ENCODE data around the gene USP13. TPM values are rescaled to one million over a fixed set of nuclear protein-coding genes. Genes with fewer than 3 reads are reported as not detected.

The USP13 gene
- total RNA-seq, 5 donors from 2014 or later (not counting 1 experiment from before 2014, with no cell fraction given) = 6.2 to 7.9 (median 7.0) TPM

DNA sequence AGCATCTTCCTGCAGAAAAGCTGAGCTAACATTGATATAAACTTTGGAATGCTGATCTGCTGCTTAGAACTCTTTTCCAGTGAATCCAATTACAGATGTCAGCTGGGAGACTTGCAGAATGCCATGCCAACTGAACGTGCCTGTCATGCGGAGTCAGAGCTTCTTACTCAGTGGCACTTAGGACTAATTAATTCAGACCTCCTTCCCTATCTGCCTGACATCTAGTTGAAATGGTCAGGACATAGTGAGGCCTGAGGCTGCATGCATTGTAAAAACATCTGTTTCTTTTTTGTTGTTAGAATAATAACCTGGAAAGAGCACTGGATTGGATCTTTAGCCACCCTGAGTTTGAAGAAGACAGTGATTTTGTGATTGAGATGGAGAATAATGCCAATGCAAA lies 112.6 kb downstream of the USP13 start:
- Mint-ChIP-seq H3K9me3 (no peaks in the 10 kb centered on the region), H3K4me3 (no peak overlapping the region), H3K27ac (no peak overlapping the region), H3K36me3 (peaks cover 70% of the 10 kb centered on the region), H3K4me1 (peaks cover 0 to 3% (median 0%) of the 10 kb centered on the region in 3 donors), H3K27me3 (no peaks in the 10 kb centered on the region)
- POLR2A ChIA-PET = no interaction called here
- H3K27ac ChIP-seq (ENCODE audit: low read length) = no peak overlapping the region
- no peaks in the 10 kb centered on the region for H3K27me3 ChIP-seq (replicated peaks in 1 of 2; ENCODE audit: control insufficient read depth in 2 of 2, extremely low read depth in 1 of 2, insufficient read depth in 2 of 2, low read length in 1 of 2)
- no peak overlapping the region for H3K4me3 ChIP-seq (ENCODE audit: control insufficient read depth in 1 of 2, extremely low read depth in 1 of 2, low read length in 1 of 2)
- CTCF ChIA-PET = no interaction called here
- WGBS (ENCODE audit: insufficient coverage) = no CpG with 5 or more reads among the region's 2 CpGs
- peaks cover 2 to 15% of the 10 kb centered on the region in 2 donors for H3K36me3 ChIP-seq (ENCODE audit: control insufficient read depth in 2 of 2, extremely low read depth in 1 of 2, insufficient read depth in 1 of 2, low read length in 1 of 2)
- H3K9me3 ChIP-seq = no peaks in the 10 kb centered on the region
- peaks cover 0 to 2% of the 10 kb centered on the region in 2 experiments for H3K4me1 ChIP-seq (ENCODE audit: control insufficient read depth in 1 of 2, extremely low read depth in 1 of 2, insufficient read depth in 2 of 2, low read length in 2 of 2)
- ATAC-seq (replicated peaks in 1 of 4) (no peak), DNase-seq (no peak)

DNA sequence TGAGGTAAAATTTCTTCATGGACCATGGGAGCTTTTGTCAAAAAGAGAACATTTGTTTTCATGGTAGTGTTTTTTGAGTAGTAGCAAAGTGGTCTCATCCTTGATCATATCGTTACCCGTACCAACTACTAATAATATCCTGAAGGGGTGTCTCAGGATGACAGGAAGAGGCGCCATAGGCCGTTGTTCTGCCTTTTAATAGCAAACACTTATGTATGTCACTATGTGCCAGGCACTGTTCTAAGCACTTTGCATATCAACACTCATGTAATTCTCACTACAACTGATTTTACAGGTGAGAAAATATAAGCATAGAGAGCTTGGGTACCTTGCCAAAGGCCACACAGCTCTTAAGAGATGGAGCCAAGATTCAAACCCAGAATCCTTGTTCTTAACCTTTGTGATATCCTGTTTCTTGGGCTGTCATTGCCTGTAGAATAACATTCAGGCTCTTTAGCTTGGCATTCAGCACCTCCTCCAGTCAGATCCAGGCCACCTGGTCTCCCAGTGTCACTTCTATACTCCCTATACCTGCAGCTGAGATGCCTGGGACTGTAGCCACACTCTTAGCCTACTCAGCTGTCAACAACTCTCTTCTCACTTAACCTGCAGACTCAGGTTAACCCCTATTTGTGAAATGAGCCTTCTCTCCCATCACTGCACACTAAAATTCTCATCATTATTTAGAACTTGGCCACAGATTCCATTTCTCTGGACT lies 113.7 kb downstream of the USP13 start:
- H3K36me3 ChIP-seq (ENCODE audit: control insufficient read depth in 2 of 2, extremely low read depth in 1 of 2, insufficient read depth in 1 of 2, low read length in 1 of 2) = peaks cover 0 to 8% of the 10 kb centered on the region in 2 donors
- H3K27me3 Mint-ChIP-seq = no peaks in the 10 kb centered on the region
- DNase-seq = no peak
- ATAC-seq (replicated peaks in 1 of 4) = no peak
- H3K27me3 ChIP-seq (replicated peaks in 1 of 2; ENCODE audit: control insufficient read depth in 2 of 2, extremely low read depth in 1 of 2, insufficient read depth in 2 of 2, low read length in 1 of 2) = no peaks in the 10 kb centered on the region
- peaks cover 68% of the 10 kb centered on the region for H3K36me3 Mint-ChIP-seq
- H3K4me3 ChIP-seq (ENCODE audit: control insufficient read depth in 1 of 2, extremely low read depth in 1 of 2, low read length in 1 of 2) = no peak overlapping the region
- H3K27ac ChIP-seq (ENCODE audit: low read length) = no peak overlapping the region
- no peak overlapping the region for H3K27ac Mint-ChIP-seq
- H3K9me3 ChIP-seq = no peaks in the 10 kb centered on the region
- peaks cover 0 to 3% (median 0%) of the 10 kb centered on the region in 3 donors for H3K4me1 Mint-ChIP-seq
- ChIA-PET POLR2A (no interaction called here), CTCF (interaction anchor here in 1 of 2 donors (0.6 kb wide), 1 partner anchor 29 kb away, joined by 3 read pairs; no protein-coding TSS in a partner anchor)
- no peaks in the 10 kb centered on the region for H3K9me3 Mint-ChIP-seq
- no peak overlapping the region for H3K4me3 Mint-ChIP-seq
- H3K4me1 ChIP-seq (ENCODE audit: control insufficient read depth in 1 of 2, extremely low read depth in 1 of 2, insufficient read depth in 2 of 2, low read length in 2 of 2) = peaks cover 0 to 2% of the 10 kb centered on the region in 2 experiments
- 100% methylated on average over 4 of the region's 4 CpGs for WGBS (ENCODE audit: insufficient coverage)

- no peak for ATAC-seq (replicated peaks in 1 of 4)
- H3K4me3 ChIP-seq (ENCODE audit: control insufficient read depth in 1 of 2, extremely low read depth in 1 of 2, low read length in 1 of 2) = no peak overlapping the region
- no peaks in the 10 kb centered on the region for H3K27me3 ChIP-seq (replicated peaks in 1 of 2; ENCODE audit: control insufficient read depth in 2 of 2, extremely low read depth in 1 of 2, insufficient read depth in 2 of 2, low read length in 1 of 2)
- peaks cover 0 to 3% (median 0%) of the 10 kb centered on the region in 3 donors for H3K4me1 Mint-ChIP-seq
- ChIA-PET CTCF (no interaction called here), POLR2A (no interaction called here)
- H3K27ac Mint-ChIP-seq = no peak overlapping the region
- no peaks in the 10 kb centered on the region for H3K9me3 ChIP-seq
- no peak overlapping the region for H3K4me3 Mint-ChIP-seq
- H3K27ac ChIP-seq (ENCODE audit: low read length) = no peak overlapping the region
- peaks cover 0 to 2% of the 10 kb centered on the region in 2 experiments for H3K4me1 ChIP-seq (ENCODE audit: control insufficient read depth in 1 of 2, extremely low read depth in 1 of 2, insufficient read depth in 2 of 2, low read length in 2 of 2)
- H3K9me3 Mint-ChIP-seq = no peaks in the 10 kb centered on the region
- 86% methylated on average over 1 of the region's 3 CpGs for WGBS (ENCODE audit: insufficient coverage)
- DNase-seq = no peak
- no peaks in the 10 kb centered on the region for H3K27me3 Mint-ChIP-seq
- H3K36me3 Mint-ChIP-seq = peaks cover 69% of the 10 kb centered on the region
- peaks cover 0 to 8% of the 10 kb centered on the region in 2 donors for H3K36me3 ChIP-seq (ENCODE audit: control insufficient read depth in 2 of 2, extremely low read depth in 1 of 2, insufficient read depth in 1 of 2, low read length in 1 of 2)
Measured at GRCh38 chr3:179768080-179768479, 115.2 kb downstream of the USP13 start.

DNA sequence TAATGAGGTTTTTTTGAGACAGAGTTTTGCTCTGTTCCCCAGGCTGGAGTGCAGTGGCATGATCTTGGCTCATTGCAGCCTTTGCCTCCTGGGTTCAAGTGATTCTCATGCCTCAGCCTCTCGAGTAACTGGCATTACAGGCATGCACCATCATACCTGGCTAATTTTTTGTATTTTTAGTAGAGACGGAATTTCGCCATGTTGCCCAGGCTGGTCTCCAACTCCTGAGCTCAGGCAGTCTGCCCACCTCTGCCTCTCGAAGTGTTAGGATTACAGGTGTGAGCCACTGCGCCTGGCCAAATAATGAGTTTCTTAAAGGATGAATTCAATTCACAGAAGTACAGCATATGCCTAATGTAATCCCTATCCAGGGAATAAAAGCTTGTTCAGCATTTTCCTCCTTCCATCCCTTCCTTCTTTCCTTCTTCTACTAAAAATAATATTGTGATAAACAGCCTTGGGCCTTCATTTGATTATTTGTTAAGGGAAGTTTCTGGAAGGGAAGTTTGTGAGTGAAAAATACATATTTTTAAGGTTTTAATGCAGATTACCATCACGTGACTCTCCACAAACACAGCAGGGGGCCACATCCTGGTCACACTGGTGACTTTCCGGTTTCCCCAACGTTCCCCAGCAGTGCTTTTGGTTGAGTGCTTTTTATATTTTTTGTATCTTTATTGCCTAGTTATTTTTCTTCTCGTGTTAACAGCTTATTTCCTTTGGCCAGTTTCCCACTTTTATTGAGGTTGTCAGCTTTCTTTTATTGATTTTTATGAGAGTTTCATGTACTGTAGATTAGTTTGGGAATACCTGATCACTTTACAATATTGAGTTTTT lies 116.8 kb downstream of the USP13 start:
- Histone ChIP-seq H3K36me3 (ENCODE audit: control insufficient read depth in 2 of 2, extremely low read depth in 1 of 2, insufficient read depth in 1 of 2, low read length in 1 of 2) (peaks cover 0 to 13% of the 10 kb centered on the region in 2 donors), H3K27ac (ENCODE audit: low read length) (no peak overlapping the region), H3K4me3 (ENCODE audit: control insufficient read depth in 1 of 2, extremely low read depth in 1 of 2, low read length in 1 of 2) (no peak overlapping the region), H3K4me1 (ENCODE audit: control insufficient read depth in 1 of 2, extremely low read depth in 1 of 2, insufficient read depth in 2 of 2, low read length in 2 of 2) (peaks cover 0 to 2% of the 10 kb centered on the region in 2 experiments), H3K27me3 (replicated peaks in 1 of 2; ENCODE audit: control insufficient read depth in 2 of 2, extremely low read depth in 1 of 2, insufficient read depth in 2 of 2, low read length in 1 of 2) (no peaks in the 10 kb centered on the region), H3K9me3 (no peaks in the 10 kb centered on the region)
- Mint-ChIP-seq H3K4me1 (peaks cover 0 to 3% (median 0%) of the 10 kb centered on the region in 3 donors), H3K27me3 (no peaks in the 10 kb centered on the region), H3K27ac (no peak overlapping the region), H3K36me3 (peaks cover 75% of the 10 kb centered on the region), H3K4me3 (no peak overlapping the region), H3K9me3 (peaks cover 0 to 2% (median 0%) of the 10 kb centered on the region in 3 donors)
- no CpG with 5 or more reads among the region's 9 CpGs for WGBS (ENCODE audit: insufficient coverage)
- DNase-seq = no peak
- ChIA-PET CTCF (no interaction called here), POLR2A (no interaction called here)
- ATAC-seq (replicated peaks in 1 of 4) = no peak

- peaks cover 0 to 2% of the 10 kb centered on the region in 2 experiments for H3K4me1 ChIP-seq (ENCODE audit: control insufficient read depth in 1 of 2, extremely low read depth in 1 of 2, insufficient read depth in 2 of 2, low read length in 2 of 2)
- Mint-ChIP-seq H3K27me3 (no peaks in the 10 kb centered on the region), H3K27ac (no peak overlapping the region), H3K4me3 (no peak overlapping the region), H3K36me3 (peaks cover 67% of the 10 kb centered on the region), H3K9me3 (peaks cover 0 to 2% (median 0%) of the 10 kb centered on the region in 3 donors), H3K4me1 (peaks cover 0 to 3% (median 0%) of the 10 kb centered on the region in 3 donors)
- no peak overlapping the region for H3K27ac ChIP-seq (ENCODE audit: low read length)
- CTCF ChIA-PET = no interaction called here
- H3K36me3 ChIP-seq (ENCODE audit: control insufficient read depth in 2 of 2, extremely low read depth in 1 of 2, insufficient read depth in 1 of 2, low read length in 1 of 2) = peaks cover 0 to 9% of the 10 kb centered on the region in 2 donors
- H3K4me3 ChIP-seq (ENCODE audit: control insufficient read depth in 1 of 2, extremely low read depth in 1 of 2, low read length in 1 of 2) = no peak overlapping the region
- WGBS (ENCODE audit: insufficient coverage) = 67% methylated on average over 1 of the region's 4 CpGs
- ATAC-seq (replicated peaks in 1 of 4) = no peak
- no peaks in the 10 kb centered on the region for H3K9me3 ChIP-seq
- POLR2A ChIA-PET = no interaction called here
- no peak for DNase-seq
- no peaks in the 10 kb centered on the region for H3K27me3 ChIP-seq (replicated peaks in 1 of 2; ENCODE audit: control insufficient read depth in 2 of 2, extremely low read depth in 1 of 2, insufficient read depth in 2 of 2, low read length in 1 of 2)
Measured at GRCh38 chr3:179771797-179772196, 119.0 kb downstream of the USP13 start.

- 91% methylated on average over 5 of the region's 5 CpGs for WGBS (ENCODE audit: insufficient coverage)
- ATAC-seq (replicated peaks in 1 of 4) (no peak), DNase-seq (no peak)
- H3K36me3 Mint-ChIP-seq = peaks cover 63% of the 10 kb centered on the region
- no peaks in the 10 kb centered on the region for H3K9me3 ChIP-seq
- peaks cover 0 to 2% (median 0%) of the 10 kb centered on the region in 3 donors for H3K9me3 Mint-ChIP-seq
- H3K27me3 Mint-ChIP-seq = no peaks in the 10 kb centered on the region
- POLR2A ChIA-PET = no interaction called here
- peaks cover 0 to 3% (median 0%) of the 10 kb centered on the region in 3 donors for H3K4me1 Mint-ChIP-seq
- no peak overlapping the region for H3K4me3 ChIP-seq (ENCODE audit: control insufficient read depth in 1 of 2, extremely low read depth in 1 of 2, low read length in 1 of 2)
- H3K27ac ChIP-seq (ENCODE audit: low read length) = no peak overlapping the region
- CTCF ChIA-PET = no interaction called here
- H3K4me1 ChIP-seq (ENCODE audit: control insufficient read depth in 1 of 2, extremely low read depth in 1 of 2, insufficient read depth in 2 of 2, low read length in 2 of 2) = peaks cover 0 to 2% of the 10 kb centered on the region in 2 experiments
- peaks cover 0 to 9% of the 10 kb centered on the region in 2 donors for H3K36me3 ChIP-seq (ENCODE audit: control insufficient read depth in 2 of 2, extremely low read depth in 1 of 2, insufficient read depth in 1 of 2, low read length in 1 of 2)
- no peak overlapping the region for H3K27ac Mint-ChIP-seq
- H3K4me3 Mint-ChIP-seq = no peak overlapping the region
- no peaks in the 10 kb centered on the region for H3K27me3 ChIP-seq (replicated peaks in 1 of 2; ENCODE audit: control insufficient read depth in 2 of 2, extremely low read depth in 1 of 2, insufficient read depth in 2 of 2, low read length in 1 of 2)
Measured at GRCh38 chr3:179772297-179772696, 119.5 kb downstream of the USP13 start.
